NCI-H1092 (cell line): ENCODE results near the gene TMEM247.
"Not testable (repeated sequence)": the region's sequence is repeated elsewhere in the genome, so short reads cannot be mapped to it uniquely, and the experiment has no call there.

Experiments used
- DNase-seq: peaks from one replicate; lab custom pipeline; 2025; lab: John Stamatoyannopoulos, UW

Gene TMEM247

DNA sequence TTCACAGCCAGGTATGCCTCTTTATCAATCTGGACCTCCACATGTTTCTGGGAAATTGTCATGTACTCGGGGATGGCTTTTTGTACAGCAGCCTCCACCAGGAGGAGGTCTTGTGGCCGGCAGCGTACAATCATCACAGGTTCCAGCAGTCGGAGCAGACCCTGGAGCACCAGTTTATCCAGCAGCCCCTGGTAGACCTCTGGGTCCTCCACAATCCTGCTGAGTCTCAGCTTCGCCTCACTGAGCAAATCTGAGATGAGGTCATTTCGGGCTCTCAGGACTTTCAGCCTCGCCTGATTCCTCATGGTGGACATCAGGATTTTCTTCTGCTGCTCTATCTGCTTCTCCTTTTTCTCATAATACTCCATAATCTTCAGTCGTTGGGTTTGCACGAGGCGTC lies 32.8 kb downstream of the TMEM247 start:
- no peak for DNase-seq

DNA sequence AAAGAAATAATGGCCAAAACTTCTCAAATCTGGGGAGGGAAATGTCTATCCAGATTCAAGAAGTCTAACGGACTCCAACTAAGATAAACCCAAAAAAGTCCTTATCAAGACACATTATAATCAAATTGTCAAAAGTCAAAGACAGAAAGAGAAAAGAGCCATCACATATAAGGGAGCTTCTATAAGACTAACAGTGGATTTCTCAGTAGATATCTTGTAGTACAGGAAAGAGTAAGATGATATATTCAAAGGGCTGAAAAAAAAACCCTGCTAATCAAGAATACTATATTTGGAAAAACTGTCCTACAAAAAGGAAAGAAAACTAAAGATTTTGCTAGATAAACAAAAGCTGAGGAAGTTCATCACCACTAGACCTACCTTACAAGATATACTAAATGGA lies 35.4 kb downstream of the TMEM247 start:
- DNase-seq: no peak

DNA sequence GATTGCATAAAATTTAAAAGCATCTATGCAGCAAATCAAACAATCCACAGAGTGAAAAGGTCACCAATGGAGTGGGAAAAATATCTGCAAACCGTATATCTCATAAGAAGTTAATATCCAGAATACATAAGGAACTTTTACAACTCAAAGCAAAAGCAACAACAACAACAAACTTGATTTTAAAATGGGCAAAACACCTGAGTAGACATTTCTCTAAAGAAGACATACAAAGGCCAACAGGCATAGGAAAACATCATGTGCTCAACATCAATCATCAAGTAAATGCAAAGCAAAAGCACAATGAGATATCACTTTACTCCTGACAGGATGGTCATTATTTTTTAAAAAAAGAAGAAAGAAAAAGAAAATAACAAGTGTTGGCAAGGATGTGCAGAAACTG lies 38.1 kb downstream of the TMEM247 start:
- DNase-seq: no peak

DNA sequence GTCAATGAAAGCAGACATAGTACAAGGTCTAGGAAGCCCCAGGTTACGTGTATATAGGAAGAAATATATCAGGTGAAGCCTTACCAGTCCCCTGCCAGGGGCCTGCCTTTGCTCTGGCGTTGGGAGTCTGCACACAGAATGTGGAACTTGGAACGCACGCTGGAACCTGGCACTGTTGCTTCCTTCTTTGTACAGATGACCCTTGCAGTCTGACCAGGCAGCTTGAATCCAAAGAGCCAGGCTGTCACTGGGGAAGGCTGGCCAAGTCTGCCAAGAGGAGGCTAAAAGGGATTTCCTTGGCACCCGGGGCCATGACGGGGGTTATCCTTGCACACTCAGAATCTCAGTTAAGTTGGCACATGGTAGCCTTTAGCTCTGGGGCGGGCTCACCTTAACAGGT lies 39.5 kb downstream of the TMEM247 start:
- no peak for DNase-seq

DNA sequence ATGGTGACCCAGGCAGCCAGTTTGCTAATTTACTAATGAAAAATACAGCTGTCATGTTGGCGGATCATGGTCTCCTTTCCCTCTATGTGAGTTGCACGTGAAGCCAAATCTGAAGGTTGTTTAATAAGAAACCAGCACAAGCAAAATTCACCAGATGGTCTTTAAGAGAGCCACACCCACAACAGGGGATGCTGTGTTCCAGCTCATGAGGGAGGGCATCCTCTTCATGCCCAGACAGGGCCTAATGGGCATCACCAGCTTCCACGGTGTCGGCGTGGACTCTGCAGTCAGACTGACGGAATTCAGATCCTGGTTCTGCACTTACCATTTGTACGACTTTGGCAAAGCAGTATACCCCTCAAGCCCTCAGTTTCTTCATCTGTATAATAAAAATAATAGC lies 39.9 kb downstream of the TMEM247 start:
- no peak for DNase-seq

DNA sequence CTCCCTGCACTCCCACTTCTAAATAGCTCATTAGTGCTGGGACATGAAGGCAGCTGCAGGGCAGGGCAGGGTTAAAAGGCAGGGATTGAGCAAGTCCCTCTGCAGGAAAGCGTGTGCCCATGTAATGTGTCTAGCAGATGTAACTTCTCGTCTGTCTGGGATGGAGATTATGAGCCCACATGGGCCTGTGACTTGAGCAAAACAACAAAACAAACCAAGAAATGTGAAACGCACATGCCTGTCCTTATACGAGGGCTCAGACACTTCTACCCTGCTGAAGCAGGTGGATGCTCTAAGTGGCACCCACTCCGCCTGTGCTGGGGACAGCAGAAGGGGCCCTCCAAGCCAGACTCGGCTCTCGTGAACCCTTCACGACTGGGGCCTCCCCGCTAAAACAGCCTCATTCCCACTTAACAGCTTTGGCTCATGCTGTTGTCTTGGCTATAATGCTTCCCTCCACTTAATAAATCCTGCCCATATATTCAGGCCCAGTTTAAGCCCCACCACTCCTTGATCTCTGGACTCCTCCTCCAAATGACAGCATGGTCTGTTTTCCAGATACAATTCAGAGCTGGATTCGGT lies 40.9 kb downstream of the TMEM247 start:
- DNase-seq: no peak

DNA sequence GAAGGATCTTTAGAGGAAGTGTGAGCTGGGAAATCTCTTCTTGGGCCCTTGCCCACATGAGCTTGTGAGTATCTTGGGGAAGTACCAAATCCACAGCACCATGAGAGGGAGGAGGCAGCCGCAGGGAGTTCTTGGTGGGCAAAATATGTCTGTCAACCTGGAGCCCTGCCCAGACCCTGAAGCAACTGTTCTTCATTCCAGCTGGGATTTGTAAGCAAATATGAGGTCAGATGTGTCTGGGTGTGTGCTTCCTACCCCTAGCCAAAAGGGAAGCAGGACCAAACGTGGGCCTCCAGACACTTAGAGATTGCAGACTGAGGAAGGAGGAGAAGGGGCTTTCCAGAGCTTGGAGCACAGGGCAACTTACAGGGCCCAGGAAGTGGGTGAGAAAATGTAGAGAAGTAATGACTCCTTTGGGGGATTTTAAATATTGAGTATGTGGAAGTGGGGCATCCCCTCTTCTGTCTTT lies 41.9 kb downstream of the TMEM247 start:
- DNase-seq: no peak

DNA sequence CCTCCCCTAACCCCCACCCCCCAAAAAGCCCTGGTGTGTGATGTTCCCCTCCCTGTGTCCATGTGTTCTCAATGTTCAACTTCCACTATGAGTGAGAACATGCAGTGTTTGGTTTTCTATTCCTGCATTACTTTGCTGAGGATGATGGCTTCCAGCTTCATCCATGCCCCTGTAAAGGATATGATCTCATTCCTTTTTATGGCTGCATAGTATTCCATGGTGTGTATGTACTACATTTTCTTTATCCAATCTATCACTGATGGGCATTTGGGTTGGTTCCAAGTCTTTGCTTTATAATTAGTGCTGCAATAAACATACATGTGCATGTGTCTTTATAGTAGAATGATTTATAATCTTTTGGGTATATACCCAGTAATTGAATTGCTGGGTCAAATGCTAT lies 43.0 kb downstream of the TMEM247 start:
- not testable (repeated sequence) for DNase-seq

DNA sequence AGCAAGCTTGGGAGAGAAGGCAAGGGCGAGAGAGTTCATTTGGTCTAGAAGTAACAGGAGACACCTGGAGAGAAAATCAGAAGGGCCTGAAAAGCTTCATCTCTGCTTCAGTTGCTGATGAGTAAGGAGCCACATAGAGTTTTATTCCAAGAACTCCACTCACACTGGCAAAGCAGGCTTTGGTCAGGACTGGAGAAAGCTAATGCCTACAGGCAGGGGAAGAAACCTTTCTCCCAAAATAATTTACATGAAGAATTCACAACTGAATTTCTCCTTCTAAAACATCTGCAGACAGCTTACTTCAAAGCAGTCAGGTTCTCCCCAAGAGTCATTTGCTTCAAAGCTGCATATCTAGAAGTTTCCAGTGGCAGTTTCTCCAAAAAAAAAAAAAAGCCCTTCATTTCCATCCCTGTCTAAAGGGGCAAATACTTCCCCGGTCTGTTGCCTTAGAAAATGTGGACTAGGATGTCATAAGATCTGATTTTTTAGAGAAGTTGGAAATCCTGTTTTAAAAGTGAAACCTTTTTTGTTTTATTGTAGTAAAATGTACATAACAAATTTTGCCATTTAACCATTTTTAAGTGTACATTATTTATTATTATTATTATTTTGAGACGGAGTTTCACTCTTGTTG lies 46.3 kb downstream of the TMEM247 start:
- DNase-seq: no peak

DNA sequence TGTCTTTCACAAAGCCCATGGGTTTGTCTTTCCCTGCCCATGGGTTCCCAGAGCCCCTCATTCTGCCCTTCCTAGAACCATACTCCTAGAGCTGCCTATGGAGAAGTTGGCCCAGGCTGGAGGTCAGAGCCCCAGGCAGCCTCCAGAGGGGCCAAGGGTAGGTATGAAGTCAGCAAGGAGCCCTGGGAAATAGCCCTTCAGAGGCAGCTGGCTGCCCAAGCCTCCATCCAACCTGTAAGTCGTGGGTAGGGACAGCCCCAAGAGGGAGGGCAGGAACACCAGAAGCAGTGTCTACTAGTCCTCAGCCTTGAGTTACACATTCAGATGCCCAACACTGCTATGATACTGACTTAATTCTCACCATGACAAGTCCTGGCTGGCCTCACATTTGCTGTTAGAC lies 49.5 kb downstream of the TMEM247 start:
- no peak for DNase-seq

DNA sequence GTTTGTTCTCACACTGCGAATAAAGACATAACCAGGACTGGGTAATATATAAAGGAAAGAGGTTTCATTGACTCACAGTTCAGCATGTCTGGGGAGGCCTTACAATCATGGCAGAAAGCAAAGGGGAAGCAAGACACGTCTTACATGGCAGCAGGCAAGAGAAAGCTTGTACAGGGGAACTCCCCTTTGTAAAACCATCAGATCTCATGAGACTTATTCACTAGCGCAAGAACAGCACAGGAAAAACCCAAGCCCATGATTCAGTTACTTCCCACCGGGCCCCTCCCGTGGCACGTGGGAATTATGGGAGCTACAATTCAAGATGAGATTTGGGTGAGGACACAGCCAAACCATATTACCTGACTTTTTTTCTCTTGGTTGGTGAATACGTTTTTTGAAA lies 51.3 kb downstream of the TMEM247 start:
- no peak for DNase-seq

DNA sequence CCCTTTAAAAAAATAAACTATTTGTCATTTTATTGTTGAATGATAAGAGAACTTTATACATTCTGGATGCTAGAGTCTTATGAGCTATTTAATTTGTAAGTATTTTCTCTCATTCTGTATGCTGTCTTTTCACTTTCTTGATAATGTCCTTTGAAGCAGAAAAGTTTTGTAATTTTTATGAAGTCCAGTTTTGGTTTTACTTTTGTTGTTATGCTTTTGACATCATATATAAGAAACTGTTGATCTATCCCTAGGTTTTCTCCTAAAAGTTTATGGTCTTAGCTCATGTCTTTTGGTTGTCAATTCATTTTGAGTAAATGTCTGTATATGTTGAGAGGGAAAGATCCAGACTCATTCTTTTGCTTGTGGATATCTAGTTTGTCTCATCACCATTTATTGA lies 52.5 kb downstream of the TMEM247 start:
- DNase-seq: no peak
